Skeletal muscle tissue (tissue), 4 donors: Measurements from ENCODE around the gene CASP10. TPM values are rescaled to one million over a fixed set of nuclear protein-coding genes. Genes with fewer than 3 reads are reported as not detected.
"Not testable (repeated sequence)": the region's sequence is repeated elsewhere in the genome, so short reads cannot be mapped to it uniquely, and the experiment has no call there.

ENCODE experiments used
- H3K27ac ChIP-seq: one replicate; pipeline ENCODE4 v1.7.0; 2013; ENCODE audit warnings: mild to moderate bottlenecking, low read depth, low read length, inconsistent platforms
- H3K27me3 ChIP-seq, 3 donors: one replicate each; pipeline ENCODE4 v1.7.0; 2013; ENCODE audit warnings: low read length in 3 of 3; ENCODE audit not compliant: control insufficient read depth in 3 of 3, insufficient read depth in 3 of 3
- H3K36me3 ChIP-seq, 3 donors: one replicate each; pipeline ENCODE4 v1.7.0; 2013; ENCODE audit warnings: low read length in 3 of 3; ENCODE audit not compliant: control insufficient read depth in 3 of 3, insufficient read depth in 3 of 3
- H3K4me1 ChIP-seq, 3 donors: one replicate each; pipeline ENCODE4 v1.7.0; 2013; ENCODE audit warnings: low read length in 3 of 3, mild to moderate bottlenecking in 3 of 3; ENCODE audit not compliant: control insufficient read depth in 3 of 3, insufficient read depth in 3 of 3
- H3K4me3 ChIP-seq, 3 donors: one replicate each; pipeline ENCODE4 v1.7.0; 2013; ENCODE audit warnings: low read length in 3 of 3
- H3K9ac ChIP-seq, 3 donors: one replicate each; pipeline ENCODE4 v1.7.0; 2013; ENCODE audit warnings: low read length in 3 of 3, mild to moderate bottlenecking in 3 of 3, moderate library complexity in 2 of 3, low read depth in 1 of 3
- H3K9me3 ChIP-seq, 3 donors: one replicate each; pipeline ENCODE4 v1.7.0; 2013; ENCODE audit warnings: low read length in 3 of 3; ENCODE audit not compliant: control insufficient read depth in 3 of 3
- total RNA-seq: library from RNA; depleted of rRNA; stranded (reverse); fragments of >200 nt; gene quantifications from one replicate; pipeline ENCODE4 v1.2.3, GENCODE V29; 2014
- donor health status: Osteomylitis.

CASP10 gene, protein sequence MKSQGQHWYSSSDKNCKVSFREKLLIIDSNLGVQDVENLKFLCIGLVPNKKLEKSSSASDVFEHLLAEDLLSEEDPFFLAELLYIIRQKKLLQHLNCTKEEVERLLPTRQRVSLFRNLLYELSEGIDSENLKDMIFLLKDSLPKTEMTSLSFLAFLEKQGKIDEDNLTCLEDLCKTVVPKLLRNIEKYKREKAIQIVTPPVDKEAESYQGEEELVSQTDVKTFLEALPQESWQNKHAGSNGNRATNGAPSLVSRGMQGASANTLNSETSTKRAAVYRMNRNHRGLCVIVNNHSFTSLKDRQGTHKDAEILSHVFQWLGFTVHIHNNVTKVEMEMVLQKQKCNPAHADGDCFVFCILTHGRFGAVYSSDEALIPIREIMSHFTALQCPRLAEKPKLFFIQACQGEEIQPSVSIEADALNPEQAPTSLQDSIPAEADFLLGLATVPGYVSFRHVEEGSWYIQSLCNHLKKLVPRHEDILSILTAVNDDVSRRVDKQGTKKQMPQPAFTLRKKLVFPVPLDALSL
- 16.2 TPM for total RNA-seq

DNA sequence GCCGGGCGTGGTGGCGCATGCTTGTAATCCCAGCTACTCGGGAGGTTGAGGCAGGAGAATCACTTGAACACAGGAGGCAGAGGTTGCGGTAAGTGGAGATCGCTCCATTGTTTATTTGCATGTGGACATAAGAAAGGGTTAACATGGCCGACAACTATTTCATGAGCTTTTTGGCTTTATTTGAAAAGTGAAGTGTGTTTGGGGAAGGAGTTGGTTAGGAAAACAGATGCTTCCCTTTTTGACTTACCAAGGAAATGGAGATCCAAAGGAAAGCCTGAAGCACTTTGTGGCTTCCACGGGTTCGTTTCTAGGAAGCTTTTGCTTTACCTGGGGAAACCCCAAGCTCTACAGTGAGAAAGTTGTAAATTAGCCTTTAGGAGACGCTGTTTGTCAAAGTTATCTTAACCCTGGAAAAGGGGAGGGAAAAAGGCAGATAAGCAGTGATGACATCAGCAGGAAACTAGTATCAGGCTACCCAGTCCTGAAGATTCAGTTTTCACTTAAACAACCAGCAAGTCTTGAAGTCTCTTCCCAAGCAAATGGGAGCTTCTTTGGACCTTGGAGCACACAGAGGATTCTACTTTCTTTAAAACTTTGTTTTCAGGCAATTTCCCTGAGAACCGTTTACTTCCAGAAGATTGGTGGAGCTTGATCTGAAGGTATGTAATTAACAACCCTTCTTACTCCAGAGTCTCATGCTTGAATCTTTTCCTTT is at the start of gene CASP10:
CASP10 (plus strand) TSS at position 492 of the 715 bp plus-strand sequence. CDS start 2,637 bp downstream, outside the sequence.
- Histone ChIP-seq H3K27me3 (no peaks in the 10 kb centered on the region), H3K9me3 (no peaks in the 10 kb centered on the region), H3K4me1 (no peaks in the 10 kb centered on the region), H3K9ac (peak within 1 kb of the TSS; percentile 27 to 52 (median 45)), H3K4me3 (peak within 1 kb of the TSS; percentile 25 to 64 (median 52)), H3K36me3 (no peaks in the 10 kb centered on the region), H3K27ac (peak within 1 kb of the TSS; percentile 53)

DNA sequence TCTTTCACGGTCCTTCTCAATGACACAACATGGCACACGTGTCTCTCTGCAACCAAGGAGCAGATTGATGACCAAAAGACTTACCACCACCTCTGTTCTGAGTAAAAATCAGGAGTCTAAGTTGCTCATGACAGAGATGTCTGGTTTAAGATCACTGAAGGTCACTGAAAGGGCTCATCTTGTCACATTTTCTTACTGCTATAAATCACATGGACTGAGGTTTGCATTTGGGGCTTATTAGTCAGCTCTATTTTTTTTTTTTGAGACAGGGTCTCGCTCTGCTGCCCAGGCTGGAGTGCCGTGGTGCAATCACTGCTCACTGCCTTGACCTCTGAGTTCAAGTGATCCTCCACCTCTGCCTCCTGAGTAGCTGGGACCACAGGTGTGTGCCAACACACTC is 47.6 kb upstream of the CASP10 start:
- Histone ChIP-seq H3K9ac (peak overlapping the region in 1 of 3 donors; percentile 18), H3K9me3 (no peaks in the 10 kb centered on the region), H3K27ac (peak overlapping the region; percentile 54), H3K4me1 (peaks cover 17 to 56% (median 37%) of the 10 kb centered on the region in 3 donors), H3K4me3 (no peak overlapping the region), H3K27me3 (no peaks in the 10 kb centered on the region), H3K36me3 (peaks cover 38 to 52% (median 51%) of the 10 kb centered on the region in 3 donors)

DNA sequence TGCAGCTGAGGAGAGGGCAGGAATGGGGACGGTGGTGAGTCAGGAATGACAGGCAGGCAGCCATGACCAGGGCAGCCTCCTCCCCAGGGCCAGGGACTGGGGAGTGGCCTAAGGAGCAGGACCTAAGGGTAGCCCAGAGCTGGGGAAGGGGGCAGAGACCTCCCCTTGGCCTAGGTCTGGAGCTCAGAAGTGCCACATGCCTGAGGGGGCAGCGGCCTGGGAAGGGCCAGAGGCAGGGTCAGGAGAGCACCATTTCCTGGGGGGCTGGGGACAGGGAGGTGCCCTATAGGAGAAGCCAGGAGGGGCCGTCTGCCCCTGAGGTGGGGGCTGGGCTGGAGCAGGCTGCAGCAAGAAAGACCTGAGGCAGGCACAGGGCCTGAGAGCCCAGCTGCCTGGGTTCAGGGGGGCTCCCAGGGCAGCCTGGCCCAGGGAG is 46.0 kb upstream of the CASP10 start:
- Histone ChIP-seq H3K27ac (peak overlapping the region; percentile 12), H3K27me3 (no peaks in the 10 kb centered on the region), H3K9me3 (no peaks in the 10 kb centered on the region), H3K4me3 (no peak overlapping the region), H3K4me1 (peaks cover 4 to 44% (median 23%) of the 10 kb centered on the region in 3 donors), H3K36me3 (peaks cover 38 to 59% (median 57%) of the 10 kb centered on the region in 3 donors), H3K9ac (no peak overlapping the region)

DNA sequence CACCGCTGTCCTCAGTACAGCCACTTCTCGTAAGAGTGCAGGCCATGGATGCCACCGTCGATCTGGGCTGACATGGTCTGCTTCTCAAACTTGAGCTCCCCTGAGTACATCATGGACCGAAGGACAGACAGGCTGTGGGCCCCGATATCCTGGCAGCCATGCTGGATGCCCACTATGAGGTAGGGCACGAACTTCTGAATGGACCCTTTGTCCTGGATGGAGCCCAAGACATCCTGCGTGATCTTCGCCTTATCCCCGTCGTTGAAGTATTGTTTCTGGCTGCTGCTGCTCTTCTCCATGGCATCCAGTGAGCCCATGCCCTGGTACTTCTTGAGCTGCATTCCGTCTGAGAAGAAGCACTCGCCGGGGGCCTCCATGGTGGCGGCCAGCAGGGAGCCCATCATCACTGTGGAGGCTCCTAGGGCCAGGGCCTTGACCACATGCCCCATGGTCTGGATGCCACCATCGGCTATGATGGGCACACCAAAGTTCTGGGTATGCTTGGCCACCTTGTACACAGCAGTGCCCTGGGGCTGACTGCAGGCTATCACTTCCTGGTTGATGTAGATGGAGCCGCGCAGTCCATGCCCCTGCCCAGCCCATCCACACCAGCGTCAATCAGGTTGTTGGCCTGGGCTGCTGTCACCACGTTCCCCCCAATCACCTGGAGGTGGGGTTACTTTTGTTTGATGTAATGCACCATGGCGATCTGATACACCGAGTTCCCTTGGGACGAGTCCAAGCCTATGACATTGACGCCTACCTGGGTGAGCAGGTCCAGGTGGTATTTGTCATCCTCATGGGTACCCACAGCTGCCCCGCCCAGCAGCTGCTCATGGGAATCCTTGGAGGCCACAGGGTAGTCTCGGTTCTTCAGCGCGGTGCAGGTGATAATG is 45.2 kb upstream of the CASP10 start:
- H3K27ac ChIP-seq, result no peak overlapping the region
- H3K4me1 ChIP-seq, result peaks cover 3 to 37% (median 19%) of the 10 kb centered on the region in 3 donors
- H3K27me3 ChIP-seq, result no peaks in the 10 kb centered on the region
- no peak overlapping the region for H3K9ac ChIP-seq
- H3K4me3 ChIP-seq, result no peak overlapping the region
- H3K36me3 ChIP-seq, result peaks cover 38 to 56% (median 56%) of the 10 kb centered on the region in 3 donors
- H3K9me3 ChIP-seq, result no peaks in the 10 kb centered on the region

DNA sequence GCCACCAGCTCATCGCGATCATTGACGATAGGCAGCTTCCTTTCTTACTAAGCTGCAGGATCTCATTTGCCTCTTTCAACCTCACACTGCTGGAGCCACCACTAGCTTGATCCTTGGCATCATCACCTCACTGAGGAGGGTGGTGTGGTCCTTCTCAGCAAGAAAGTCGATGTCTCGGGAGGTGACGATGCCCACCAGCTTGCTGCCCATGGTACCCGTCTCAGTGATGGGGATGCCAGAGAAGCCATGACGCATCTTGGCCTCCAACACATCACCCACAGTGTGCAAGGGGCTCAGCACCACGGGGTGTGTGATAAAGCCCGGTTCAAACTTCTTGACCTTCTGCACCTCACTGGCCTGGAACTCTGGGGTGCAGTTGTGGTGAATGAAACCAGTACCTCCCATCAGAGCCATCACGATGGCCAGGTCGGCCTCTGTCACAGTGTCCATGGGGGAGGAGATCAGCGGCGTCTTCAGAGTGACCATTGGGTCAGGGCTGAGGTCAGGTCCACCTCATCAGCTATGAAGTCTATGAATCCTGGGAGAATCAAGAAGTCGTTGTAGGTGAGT is 44.5 kb upstream of the CASP10 start:
- no peaks in the 10 kb centered on the region for H3K27me3 ChIP-seq
- H3K4me1 ChIP-seq, result peaks cover 0 to 30% (median 15%) of the 10 kb centered on the region in 3 donors
- no peak overlapping the region for H3K27ac ChIP-seq
- H3K9me3 ChIP-seq, result no peaks in the 10 kb centered on the region
- H3K36me3 ChIP-seq, result peaks cover 33 to 52% (median 49%) of the 10 kb centered on the region in 3 donors
- no peak overlapping the region for H3K9ac ChIP-seq
- H3K4me3 ChIP-seq, result no peak overlapping the region

DNA sequence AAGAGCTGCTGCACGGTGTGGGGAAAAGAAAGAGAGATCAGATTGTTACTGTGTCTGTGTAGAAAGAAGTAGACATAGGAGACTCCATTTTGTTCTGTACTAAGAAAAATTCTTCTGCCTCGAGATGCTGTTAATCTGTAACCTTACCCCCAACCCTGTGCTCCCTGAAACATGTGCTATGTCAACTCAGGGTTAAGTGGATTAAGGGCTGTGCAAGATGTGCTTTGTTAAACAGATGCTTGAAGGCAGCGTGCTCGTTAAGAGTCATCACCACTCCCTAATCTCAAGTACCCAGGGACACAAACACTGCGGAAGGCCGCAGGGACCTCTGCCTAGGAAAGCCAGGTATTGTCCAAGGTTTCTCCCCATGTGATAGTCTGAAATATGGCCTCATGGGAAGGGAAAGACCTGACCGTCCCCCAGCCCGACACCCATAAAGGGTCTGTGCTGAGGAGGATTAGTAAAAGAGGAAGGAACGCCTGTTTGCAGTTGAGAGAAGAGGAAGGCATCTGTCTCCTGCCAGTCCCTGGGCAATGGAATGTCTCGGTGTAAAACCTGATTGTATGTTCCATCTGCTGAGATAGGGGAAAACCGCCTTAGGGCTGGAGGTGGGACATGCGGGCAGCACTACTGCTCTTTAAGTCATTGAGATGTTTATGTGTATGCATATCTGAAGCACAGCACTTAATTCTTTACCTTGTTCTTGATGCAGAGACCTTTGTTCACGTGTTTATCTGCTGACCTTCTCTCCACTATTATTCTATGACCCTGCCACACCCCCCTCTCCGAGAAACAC is 43.8 kb upstream of the CASP10 start:
- H3K27me3 ChIP-seq, H3K9ac ChIP-seq, H3K9me3 ChIP-seq, H3K27ac ChIP-seq, H3K4me3 ChIP-seq: not testable (repeated sequence)
- Histone ChIP-seq H3K4me1 (peaks cover 3 to 33% (median 19%) of the 10 kb centered on the region in 3 donors), H3K36me3 (peaks cover 33 to 55% (median 49%) of the 10 kb centered on the region in 3 donors)

DNA sequence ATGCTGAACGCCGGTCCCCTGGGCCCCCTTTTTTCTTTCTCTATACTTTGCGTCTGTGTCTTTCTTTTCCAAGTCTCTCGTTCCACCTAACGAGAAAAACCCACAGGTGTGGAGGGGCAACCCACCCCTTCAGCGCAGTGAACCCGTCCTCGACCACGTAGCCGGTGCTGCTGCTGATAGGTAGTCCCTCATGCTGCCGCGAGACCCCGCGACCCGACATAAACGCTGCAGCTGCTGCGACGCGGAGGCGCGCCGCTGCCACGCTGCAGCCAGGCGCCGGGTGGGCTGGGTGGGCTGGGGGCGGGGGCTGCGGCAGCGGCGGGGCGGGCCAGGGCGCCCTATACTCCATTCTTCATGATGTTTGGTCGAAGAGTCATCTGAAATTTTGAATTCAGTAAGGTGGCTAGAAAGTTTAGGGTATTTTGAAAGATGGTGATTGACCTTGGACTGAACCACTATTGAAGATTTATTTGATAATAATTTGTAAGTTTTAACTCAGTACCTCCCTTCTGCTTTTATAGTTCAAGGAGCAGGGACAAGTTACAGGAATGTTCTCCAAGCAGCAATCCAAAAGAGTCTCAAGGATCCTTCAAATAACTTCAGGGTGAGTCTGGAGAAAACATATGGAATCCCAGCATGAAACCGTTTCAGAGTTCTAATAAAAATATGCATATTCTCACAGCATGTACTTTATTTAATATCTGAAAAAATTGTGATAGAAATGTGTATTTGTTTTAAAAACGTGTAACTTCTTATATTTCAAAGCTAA is 42.9 kb upstream of the CASP10 start:
- no peak overlapping the region for H3K9ac ChIP-seq
- peaks cover 33 to 59% (median 49%) of the 10 kb centered on the region in 3 donors for H3K36me3 ChIP-seq
- H3K4me1 ChIP-seq, result peaks cover 7 to 32% (median 25%) of the 10 kb centered on the region in 3 donors
- no peaks in the 10 kb centered on the region for H3K27me3 ChIP-seq
- no peaks in the 10 kb centered on the region for H3K9me3 ChIP-seq
- H3K27ac ChIP-seq, result no peak overlapping the region
- H3K4me3 ChIP-seq, result no peak overlapping the region
